CD14-positive monocyte (primary cell): ENCODE measurements around the gene ELAVL1. TPM values are rescaled to one million over a fixed set of nuclear protein-coding genes. Genes with fewer than 3 reads are reported as not detected.

Experiments used
- DNase-seq, 3 donors: peaks; one replicate each; pipeline ENCODE4 v3.0.0-alpha.2; 2011 to 2022
- H2AFZ ChIP-seq: 2 replicates; pipeline ENCODE4 v1.6.0; 2012; ENCODE audit warnings: mild to moderate bottlenecking, low read depth, low read length, inconsistent platforms; ENCODE audit not compliant: insufficient read depth, poor library complexity, severe bottlenecking
- H3K27ac ChIP-seq, 2 donors: 1 replicate in 1 of 2; 2 replicates in 1 of 2; pipeline ENCODE4 v1.5.1; 2012 to 2013; ENCODE audit warnings: low read length in 2 of 2, control low read depth in 1 of 2, inconsistent platforms in 1 of 2, low read depth in 1 of 2, mild to moderate bottlenecking in 1 of 2
- H3K27me3 ChIP-seq, 2 donors: one replicate each; pipeline versions ENCODE4 v1.6.0 to v1.6.1; 2011 to 2013; ENCODE audit warnings: low read length in 2 of 2; ENCODE audit not compliant: control insufficient read depth in 2 of 2, insufficient read depth in 2 of 2
- H3K36me3 ChIP-seq, 2 donors: replicated peaks in 1 of 2; 1 replicate in 1 of 2; 2 replicates in 1 of 2; pipeline versions ENCODE4 v1.5.1 to v1.6.1; 2012 to 2013; ENCODE audit warnings: low read length in 2 of 2, control low read depth in 1 of 2, inconsistent platforms in 1 of 2, mild to moderate bottlenecking in 1 of 2; ENCODE audit not compliant: insufficient read depth in 2 of 2, control insufficient read depth in 1 of 2
- H3K4me1 ChIP-seq, 2 donors: 1 replicate in 1 of 2; 2 replicates in 1 of 2; pipeline versions ENCODE4 v1.5.1 to v1.6.1; 2012 to 2013; ENCODE audit warnings: low read length in 2 of 2, control low read depth in 1 of 2, inconsistent platforms in 1 of 2, mild to moderate bottlenecking in 1 of 2, moderate library complexity in 1 of 2; ENCODE audit not compliant: insufficient read depth in 2 of 2, control insufficient read depth in 1 of 2
- H3K4me2 ChIP-seq: replicated peaks from 2 replicates; pipeline ENCODE3; 2012; ENCODE audit warnings: low read length, moderate library complexity, mild to moderate bottlenecking; ENCODE audit not compliant: poor library complexity, severe bottlenecking; ENCODE audit errors: extremely low read depth
- H3K4me3 ChIP-seq, 3 experiments: fragments of 200-600 bp in 1 of 3; sonication (generic) in 1 of 3; replicated peaks in 1 of 3; 1 replicate in 2 of 3; 2 replicates in 1 of 3; pipeline ENCODE4 v1.5.1; 2011 to 2013; ENCODE audit warnings: low read length in 3 of 3, mild to moderate bottlenecking in 3 of 3, control low read depth in 2 of 3, low read depth in 2 of 3, inconsistent platforms in 1 of 3, moderate library complexity in 1 of 3
- H3K79me2 ChIP-seq: 2 replicates; pipeline ENCODE4 v1.6.0; 2012; ENCODE audit warnings: mild to moderate bottlenecking, control low read depth, inconsistent platforms, low read length, moderate library complexity; ENCODE audit not compliant: insufficient read depth
- H3K9ac ChIP-seq: 2 replicates; pipeline ENCODE4 v1.6.0; 2017; ENCODE audit warnings: low read length, mild to moderate bottlenecking; ENCODE audit not compliant: insufficient read depth, poor library complexity, severe bottlenecking
- H3K9me3 ChIP-seq, 2 donors: replicated peaks in 1 of 2; 1 replicate in 1 of 2; 2 replicates in 1 of 2; pipeline versions ENCODE4 v1.5.1 to v1.6.1; 2012 to 2013; ENCODE audit warnings: low read length in 2 of 2, control low read depth in 1 of 2; ENCODE audit not compliant: control insufficient read depth in 1 of 2, insufficient read depth in 1 of 2
- H4K20me1 ChIP-seq: 2 replicates; pipeline ENCODE4 v1.6.0; 2012; ENCODE audit warnings: mild to moderate bottlenecking, low read length, control low read depth, moderate library complexity; ENCODE audit not compliant: insufficient read depth
- H3K27ac Mint-ChIP-seq, 7 donors: one replicate each; pipeline ENCODE4 v1.8.0; 2020; ENCODE audit warnings: mild to moderate bottlenecking in 7 of 7, mixed read lengths in 7 of 7, moderate library complexity in 6 of 7, inconsistent platforms in 2 of 7
- H3K27me3 Mint-ChIP-seq, 3 donors: one replicate each; pipeline ENCODE4 v1.8.0; 2021 to 2022; ENCODE audit warnings: low read depth in 3 of 3, mild to moderate bottlenecking in 3 of 3, mixed read lengths in 3 of 3, moderate library complexity in 3 of 3, inconsistent platforms in 1 of 3
- H3K36me3 Mint-ChIP-seq, 2 donors: one replicate each; pipeline ENCODE4 v1.8.0; 2020; ENCODE audit warnings: mixed read lengths in 2 of 2, inconsistent platforms in 1 of 2, mild to moderate bottlenecking in 1 of 2
- H3K4me1 Mint-ChIP-seq: one replicate; pipeline ENCODE4 v1.8.0; 2020; ENCODE audit warnings: mild to moderate bottlenecking, mixed read lengths
- H3K4me3 Mint-ChIP-seq, 2 donors: one replicate each; pipeline ENCODE4 v1.8.0; 2020; ENCODE audit warnings: mild to moderate bottlenecking in 2 of 2, mixed read lengths in 2 of 2, moderate library complexity in 1 of 2
- H3K9me3 Mint-ChIP-seq, 7 donors: one replicate each; pipeline ENCODE4 v1.8.0; 2020 to 2022; ENCODE audit warnings: mixed read lengths in 7 of 7, mild to moderate bottlenecking in 6 of 7, moderate library complexity in 6 of 7, inconsistent platforms in 2 of 7
- CTCF ChIP-seq: fragments of 200-600 bp; IDR thresholded peaks from one replicate; pipeline ENCODE4 v1.8.0; 2022; ENCODE audit warnings: antibody characterized with exemption, mild to moderate bottlenecking
- WGBS: methylation state at CpG from one replicate; pipeline ENCODE4 v1.1.5; 2013; ENCODE audit warnings: missing lambda C conversion rate; ENCODE audit not compliant: insufficient coverage; 5-methylcytosine and 5-hydroxymethylcytosine counted together
- intact Hi-C, 2 donors: fragments of 100-400 bp; cut with micrococcal nuclease; formaldehyde crosslinking; loops; one replicate each; pipeline versions ENCODE4 v1.15.0 to v1.15.1; 2023
- polyA plus RNA-seq, 3 donors: library from polyadenylated mRNA; depleted of rRNA in 1 of 3; unstranded in 2 of 3; stranded (reverse) in 1 of 3; fragments of 300-500 nt in 2 of 3; fragments of >200 nt in 1 of 3; fragmentation: Illumina TruSeq in 2 of 3; gene quantifications; 1 replicate in 2 of 3; 2 replicates in 1 of 3; pipeline ENCODE4 v1.2.3, GENCODE V29; 2012 to 2021

Gene ELAVL1
- polyA plus RNA-seq, 3 donors: 25.1 to 31.1 (median 30.7) TPM

DNA sequence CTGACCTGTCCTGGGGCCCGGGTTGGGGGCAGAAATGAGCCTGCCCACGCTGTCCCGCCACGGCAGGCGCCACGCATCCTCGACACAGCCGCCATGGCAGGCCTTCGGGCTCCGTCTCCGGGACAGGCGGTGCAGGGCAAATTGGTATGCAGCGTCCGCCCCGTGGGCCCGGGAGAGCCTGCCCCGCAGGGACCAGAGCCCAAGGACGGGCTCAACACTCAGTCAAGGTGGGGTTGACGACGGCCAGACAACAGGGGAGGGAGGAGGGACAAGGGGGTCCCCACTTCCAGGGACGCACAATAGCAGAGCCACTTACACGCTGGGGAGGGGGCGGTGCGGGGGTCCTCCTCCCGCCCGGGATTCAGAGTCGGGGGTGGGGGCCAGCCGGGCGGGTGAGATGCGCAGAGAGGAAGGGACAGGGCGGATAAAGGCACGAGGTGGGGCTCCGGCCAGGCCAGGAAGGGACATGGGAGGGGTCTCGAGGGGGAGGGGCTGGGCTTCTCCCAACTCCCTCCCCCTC lies 80.7 kb downstream of the ELAVL1 start:
- H3K9ac ChIP-seq: no peak overlapping the region
- Mint-ChIP-seq H3K27me3 (peaks cover 14 to 24% (median 16%) of the 10 kb centered on the region in 3 donors), H3K9me3 (peaks cover 0 to 2% (median 2%) of the 10 kb centered on the region in 7 donors), H3K4me3 (peak overlapping the region in 1 of 2 donors; percentile 77), H3K36me3 (peaks cover 18 to 19% of the 10 kb centered on the region in 2 donors), H3K27ac (no peak overlapping the region), H3K4me1 (peaks cover 24% of the 10 kb centered on the region)
- peak overlapping the region; percentile 31 for H2AFZ ChIP-seq
- no peak overlapping the region for H3K27ac ChIP-seq
- no peaks in the 10 kb centered on the region for H3K27me3 ChIP-seq
- TF ChIP-seq CTCF: no peak
- no peaks in the 10 kb centered on the region for H3K79me2 ChIP-seq
- H3K4me3 ChIP-seq: peak overlapping the region in 1 of 3 experiments; percentile 59
- peak overlapping the region; percentile 70 for H3K4me2 ChIP-seq
- H4K20me1 ChIP-seq: peaks cover 7% of the 10 kb centered on the region
- 70% methylated on average over 24 of the region's 34 CpGs for WGBS
- DNase-seq: no peak
- intact Hi-C loops: loop anchor here (5.0 to 10.0 kb wide), 3 partner anchors 52 to 1890 kb away; partner anchors contain the start of genes FBXL12 (in 1 of the 2) and PRR36 (in 1 of the 2)
- H3K36me3 ChIP-seq: peaks cover 12 to 15% of the 10 kb centered on the region in 2 donors
- peaks cover 21 to 35% of the 10 kb centered on the region in 2 donors for H3K4me1 ChIP-seq
- no peaks in the 10 kb centered on the region for H3K9me3 ChIP-seq

DNA sequence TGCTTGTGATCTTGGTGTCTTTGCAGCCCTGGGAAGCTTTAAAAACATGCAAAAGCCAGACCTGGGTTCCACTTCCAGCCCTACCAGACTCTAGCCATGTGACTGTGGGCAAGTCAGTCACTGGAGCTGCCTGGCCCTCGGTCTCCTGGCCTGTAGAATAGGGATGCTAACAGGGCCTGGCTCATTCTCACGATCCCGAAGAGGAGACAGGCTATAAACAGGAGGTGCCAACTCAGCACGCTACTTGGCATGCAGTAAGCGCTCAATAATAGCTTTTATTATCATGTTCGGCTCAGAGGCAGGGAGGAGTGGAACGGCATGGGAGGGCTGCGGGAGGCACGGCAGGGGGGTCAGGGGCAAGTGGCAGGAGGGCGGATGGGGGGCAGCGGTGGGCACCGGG lies 81.2 kb downstream of the ELAVL1 start:
- H3K9me3 ChIP-seq: no peaks in the 10 kb centered on the region
- H3K4me3 ChIP-seq: no peak overlapping the region
- H3K79me2 ChIP-seq: no peaks in the 10 kb centered on the region
- H3K4me1 ChIP-seq: peaks cover 26 to 39% of the 10 kb centered on the region in 2 donors
- H2AFZ ChIP-seq: no peak overlapping the region
- peaks cover 19% of the 10 kb centered on the region in 2 donors for H3K36me3 Mint-ChIP-seq
- H3K9me3 Mint-ChIP-seq: peaks cover 0 to 4% (median 2%) of the 10 kb centered on the region in 7 donors
- H4K20me1 ChIP-seq: peaks cover 7% of the 10 kb centered on the region
- peaks cover 19 to 28% (median 21%) of the 10 kb centered on the region in 3 donors for H3K27me3 Mint-ChIP-seq
- DNase-seq: no peak
- H3K36me3 ChIP-seq: peaks cover 12 to 15% of the 10 kb centered on the region in 2 donors
- WGBS: 88% methylated on average over 12 of the region's 12 CpGs
- TF ChIP-seq CTCF: no peak
- peak overlapping the region; percentile 34 to 68 for H3K4me3 Mint-ChIP-seq
- peaks cover 0 to 4% of the 10 kb centered on the region in 2 donors for H3K27me3 ChIP-seq
- no peak overlapping the region for H3K27ac ChIP-seq
- intact Hi-C loops: loop anchor here (5.0 to 10.0 kb wide), 3 partner anchors 52 to 1891 kb away; partner anchors contain the start of genes FBXL12 (in 1 of the 2) and PRR36 (in 1 of the 2)
- H3K9ac ChIP-seq: no peak overlapping the region
- no peak overlapping the region for H3K27ac Mint-ChIP-seq
- H3K4me1 Mint-ChIP-seq: peaks cover 29% of the 10 kb centered on the region
- no peak overlapping the region for H3K4me2 ChIP-seq
